Left renal pelvis (tissue), 4 donors: ENCODE results near the gene OSBPL7. TPM values are rescaled to one million over a fixed set of nuclear protein-coding genes. Genes with fewer than 3 reads are reported as not detected.

Experiments used
- DNase-seq, 4 donors: peaks; one replicate each; pipeline ENCODE4 v3.0.0-alpha.2; 2013; ENCODE audit warnings: low read depth in 4 of 4, low spot score in 3 of 4
- polyA plus RNA-seq, 4 donors: library from polyadenylated mRNA; unstranded; fragments of 120-200 nt; gene quantifications; one replicate each; pipeline ENCODE4 v1.2.1, GENCODE V29; 2013; ENCODE audit not compliant: insufficient read length in 4 of 4

OSBPL7 gene, protein sequence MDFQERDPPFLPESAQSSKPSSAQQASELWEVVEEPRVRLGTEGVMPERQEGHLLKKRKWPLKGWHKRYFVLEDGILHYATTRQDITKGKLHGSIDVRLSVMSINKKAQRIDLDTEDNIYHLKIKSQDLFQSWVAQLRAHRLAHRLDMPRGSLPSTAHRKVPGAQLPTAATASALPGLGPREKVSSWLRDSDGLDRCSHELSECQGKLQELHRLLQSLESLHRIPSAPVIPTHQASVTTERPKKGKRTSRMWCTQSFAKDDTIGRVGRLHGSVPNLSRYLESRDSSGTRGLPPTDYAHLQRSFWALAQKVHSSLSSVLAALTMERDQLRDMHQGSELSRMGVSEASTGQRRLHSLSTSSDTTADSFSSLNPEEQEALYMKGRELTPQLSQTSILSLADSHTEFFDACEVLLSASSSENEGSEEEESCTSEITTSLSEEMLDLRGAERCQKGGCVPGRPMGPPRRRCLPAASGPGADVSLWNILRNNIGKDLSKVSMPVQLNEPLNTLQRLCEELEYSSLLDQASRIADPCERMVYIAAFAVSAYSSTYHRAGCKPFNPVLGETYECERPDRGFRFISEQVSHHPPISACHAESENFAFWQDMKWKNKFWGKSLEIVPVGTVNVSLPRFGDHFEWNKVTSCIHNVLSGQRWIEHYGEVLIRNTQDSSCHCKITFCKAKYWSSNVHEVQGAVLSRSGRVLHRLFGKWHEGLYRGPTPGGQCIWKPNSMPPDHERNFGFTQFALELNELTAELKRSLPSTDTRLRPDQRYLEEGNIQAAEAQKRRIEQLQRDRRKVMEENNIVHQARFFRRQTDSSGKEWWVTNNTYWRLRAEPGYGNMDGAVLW
- 10 to 100 TPM; 11.9 to 16.3 (median 12.3) TPM for polyA plus RNA-seq

DNA sequence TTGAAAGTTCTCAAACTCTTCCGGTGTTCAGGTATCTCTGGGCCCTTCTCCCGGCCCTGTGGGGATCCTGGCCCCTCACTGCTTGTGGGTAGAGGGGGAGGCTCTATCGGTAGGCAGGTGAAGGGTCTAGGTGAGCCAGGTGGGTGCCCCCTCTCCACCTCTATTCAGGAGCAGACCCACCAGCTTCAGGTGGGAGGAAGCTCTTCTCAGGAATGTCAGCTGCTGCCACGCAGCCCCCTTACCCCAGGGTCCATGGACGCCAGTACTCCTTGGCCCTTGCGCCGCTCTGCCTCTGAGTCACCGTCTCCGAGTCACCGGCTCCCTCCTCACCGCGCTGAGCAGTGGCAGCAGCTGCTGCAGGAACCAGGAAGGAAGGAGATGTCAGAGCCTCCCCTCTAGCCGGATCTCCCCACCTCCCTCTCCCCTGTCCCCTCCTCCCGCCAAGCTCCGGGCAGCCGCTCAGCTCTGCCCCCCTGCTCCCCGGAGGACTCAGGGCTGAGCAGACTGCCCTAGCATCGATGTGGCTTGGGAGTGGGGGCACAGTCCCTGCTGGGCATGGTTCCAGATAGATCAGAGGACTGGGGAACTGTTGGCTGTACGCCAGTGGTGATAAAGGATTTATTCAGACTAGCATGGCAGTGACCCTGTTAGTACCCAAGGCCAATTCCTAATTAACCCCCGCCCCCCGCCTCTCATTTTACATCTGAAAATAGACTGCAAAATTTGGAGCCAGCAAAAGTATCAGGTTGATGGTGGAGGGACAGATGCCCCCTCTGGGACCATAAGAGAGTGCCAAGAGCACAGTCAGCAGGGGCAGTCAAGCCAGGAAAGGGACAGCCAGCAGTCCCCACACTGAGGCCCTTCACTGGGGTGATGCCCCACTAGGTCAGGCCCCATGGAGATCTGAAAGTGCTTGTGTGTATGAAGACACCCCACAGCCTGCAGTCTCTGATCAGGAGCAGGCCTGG, at the start of gene OSBPL7:
Gene OSBPL7, minus strand, starts transcription at position 371 of the 968 bp plus-strand sequence. CDS start 1,516 bp downstream, outside the sequence.
- peak in 2 of 4 donors; percentile 49 to 60 for DNase-seq

DNA sequence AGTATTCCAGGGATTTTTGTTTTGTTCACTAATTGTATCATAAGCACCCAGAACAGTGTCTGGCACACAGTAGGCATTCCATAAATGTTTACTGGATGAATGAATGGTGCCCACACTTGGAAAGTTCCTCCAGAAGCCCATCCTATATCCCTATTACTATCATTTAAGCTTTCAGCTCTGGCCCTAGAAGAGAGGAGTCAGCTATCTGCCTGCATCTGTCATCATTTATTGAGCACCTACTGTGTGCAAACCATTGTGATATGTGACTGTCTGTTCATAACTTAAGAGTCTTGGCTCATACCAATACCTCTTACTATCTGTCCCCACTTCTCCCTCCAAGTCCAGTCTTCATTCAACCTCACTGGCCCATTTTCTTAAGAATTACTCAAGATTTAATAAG, 49.5 kb upstream of the OSBPL7 start:
- DNase-seq = no peak

GRCh38 chr17:47870056-47870455, 48.5 kb upstream of the OSBPL7 start:
- DNase-seq = no peak

DNA sequence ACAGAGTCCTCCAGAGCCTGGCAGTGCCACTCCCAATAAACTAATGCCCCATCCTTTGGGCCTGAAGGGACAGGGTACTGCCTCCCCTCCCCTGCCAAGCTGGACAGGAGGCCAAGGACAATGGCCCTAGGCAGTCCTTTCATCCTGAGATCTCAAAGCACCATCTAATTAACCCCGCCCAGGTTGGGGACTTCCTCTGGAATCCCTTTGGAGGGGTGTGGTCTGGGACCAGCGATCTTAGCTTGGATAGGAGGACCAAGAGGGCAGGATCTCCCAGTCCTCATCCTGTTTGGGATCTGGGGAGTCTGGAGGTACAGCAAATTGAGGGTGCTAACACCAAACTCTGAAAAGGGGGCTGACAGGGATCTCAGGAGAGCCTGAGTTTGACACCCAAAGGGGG, 47.5 kb upstream of the OSBPL7 start:
- DNase-seq = no peak

DNA sequence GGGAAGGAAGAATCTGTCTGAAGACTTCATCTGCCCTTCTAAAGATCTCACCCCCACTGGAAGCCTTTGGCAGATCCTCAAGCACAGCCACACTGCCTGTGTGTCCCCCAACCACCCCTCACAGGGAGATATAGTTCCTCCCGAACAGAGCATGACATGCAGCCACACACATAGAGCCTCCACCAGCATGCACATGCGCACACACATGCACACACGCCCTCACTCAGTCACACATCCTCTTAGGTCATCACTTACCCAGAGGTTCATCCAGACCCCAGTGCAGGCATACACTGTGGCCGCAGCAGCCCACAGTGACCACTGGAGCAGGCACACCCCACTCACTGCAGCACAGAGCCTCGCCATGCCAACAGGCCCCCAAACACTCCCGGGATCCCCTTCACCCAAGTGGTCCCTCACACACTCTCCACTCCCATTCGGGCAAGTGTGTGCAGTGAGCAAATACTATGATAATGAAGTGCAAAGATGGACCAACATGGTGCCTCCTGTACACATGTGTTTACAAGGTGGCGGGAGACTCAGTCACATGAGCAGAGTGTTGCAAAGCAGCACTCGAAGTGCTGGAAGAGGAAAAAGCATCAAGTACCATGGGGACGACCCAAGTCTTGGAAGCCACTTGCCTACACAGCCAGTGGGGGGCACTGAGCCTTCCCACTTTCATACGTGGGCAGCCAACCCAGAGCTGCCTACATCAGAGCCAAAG, 46.4 kb upstream of the OSBPL7 start:
- DNase-seq = no peak

GRCh38 chr17:47866941-47867340, 45.3 kb upstream of the OSBPL7 start:
- DNase-seq = no peak

DNA sequence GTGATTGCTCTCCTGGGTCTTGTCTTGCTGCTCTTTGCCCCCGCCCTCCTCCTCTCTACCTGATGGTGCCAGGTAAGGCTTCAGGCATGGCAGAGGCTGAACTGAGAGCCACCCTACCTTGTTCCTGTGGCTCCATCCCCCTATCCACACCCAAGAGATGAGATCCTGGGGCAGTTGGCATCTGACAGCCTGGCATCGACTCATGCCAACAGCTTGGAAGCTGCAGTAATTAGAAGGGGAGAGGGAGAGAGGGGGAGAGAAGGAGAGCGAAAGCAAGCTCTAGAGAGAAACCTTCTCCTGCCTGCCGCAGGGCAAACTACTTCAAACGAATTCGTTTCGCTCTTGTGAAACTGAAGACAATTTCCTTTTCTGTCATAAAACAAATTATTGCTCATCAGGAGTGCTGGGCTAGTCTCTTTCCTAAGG, 43.2 kb upstream of the OSBPL7 start:
- no peak for DNase-seq

DNA sequence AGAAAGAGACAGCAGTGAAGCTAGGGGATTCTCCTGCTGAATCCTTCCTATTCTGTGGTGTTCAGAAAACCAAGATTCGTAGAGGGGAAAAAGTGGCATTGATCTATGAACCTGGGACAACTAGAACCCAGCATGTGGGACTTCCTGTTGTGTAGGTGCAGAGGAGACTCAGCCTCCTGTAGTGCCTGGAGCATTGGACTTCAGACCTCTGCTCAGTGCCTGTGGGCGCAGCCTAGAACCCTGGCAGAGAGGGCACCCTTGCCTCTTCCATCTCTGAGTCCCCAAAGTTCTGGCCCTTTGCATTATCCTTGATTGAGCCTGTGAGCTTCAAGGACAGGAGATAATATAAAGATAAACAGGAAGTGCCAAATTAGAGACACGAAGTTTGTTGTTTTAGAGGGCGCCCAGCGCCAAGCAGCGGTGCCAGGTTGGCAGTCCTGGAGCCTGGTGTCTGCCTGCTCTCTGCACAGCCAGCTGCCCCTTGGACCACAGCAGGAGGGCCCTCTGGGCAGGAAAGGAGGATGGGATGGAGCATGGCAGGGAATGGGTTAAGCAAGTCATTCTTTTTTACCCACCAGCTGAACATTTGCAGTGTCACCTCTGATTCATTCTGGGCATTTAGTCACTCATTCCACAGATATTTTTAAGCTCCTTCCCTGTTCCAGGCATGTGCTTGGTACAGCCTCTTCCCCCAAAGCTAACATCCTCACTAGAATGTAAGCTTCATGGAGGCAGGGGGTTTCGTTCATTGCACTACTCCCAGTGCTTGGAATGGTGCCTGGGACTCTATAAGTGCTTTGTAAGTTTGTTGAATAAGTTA, 41.2 kb upstream of the OSBPL7 start:
- DNase-seq = no peak

DNA sequence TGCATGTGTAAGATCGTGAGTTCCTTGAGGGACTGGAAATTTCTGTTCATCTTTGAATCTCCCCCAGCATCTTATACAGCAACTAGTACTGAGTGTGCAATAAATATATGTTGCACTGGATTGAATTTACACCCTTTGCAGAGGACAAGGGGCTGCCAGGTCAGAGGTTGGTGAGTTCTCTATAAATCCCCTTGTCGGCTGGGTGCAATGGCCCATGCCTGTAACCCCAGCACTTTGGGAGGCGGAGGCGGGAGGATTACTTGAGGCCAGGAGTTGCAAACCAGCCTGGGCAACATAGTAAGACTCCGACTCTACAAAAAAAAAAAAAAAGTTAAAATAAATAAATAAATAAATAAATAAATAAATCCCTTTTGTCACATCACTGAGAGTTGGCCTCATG, 38.8 kb upstream of the OSBPL7 start:
- DNase-seq = no peak

DNA sequence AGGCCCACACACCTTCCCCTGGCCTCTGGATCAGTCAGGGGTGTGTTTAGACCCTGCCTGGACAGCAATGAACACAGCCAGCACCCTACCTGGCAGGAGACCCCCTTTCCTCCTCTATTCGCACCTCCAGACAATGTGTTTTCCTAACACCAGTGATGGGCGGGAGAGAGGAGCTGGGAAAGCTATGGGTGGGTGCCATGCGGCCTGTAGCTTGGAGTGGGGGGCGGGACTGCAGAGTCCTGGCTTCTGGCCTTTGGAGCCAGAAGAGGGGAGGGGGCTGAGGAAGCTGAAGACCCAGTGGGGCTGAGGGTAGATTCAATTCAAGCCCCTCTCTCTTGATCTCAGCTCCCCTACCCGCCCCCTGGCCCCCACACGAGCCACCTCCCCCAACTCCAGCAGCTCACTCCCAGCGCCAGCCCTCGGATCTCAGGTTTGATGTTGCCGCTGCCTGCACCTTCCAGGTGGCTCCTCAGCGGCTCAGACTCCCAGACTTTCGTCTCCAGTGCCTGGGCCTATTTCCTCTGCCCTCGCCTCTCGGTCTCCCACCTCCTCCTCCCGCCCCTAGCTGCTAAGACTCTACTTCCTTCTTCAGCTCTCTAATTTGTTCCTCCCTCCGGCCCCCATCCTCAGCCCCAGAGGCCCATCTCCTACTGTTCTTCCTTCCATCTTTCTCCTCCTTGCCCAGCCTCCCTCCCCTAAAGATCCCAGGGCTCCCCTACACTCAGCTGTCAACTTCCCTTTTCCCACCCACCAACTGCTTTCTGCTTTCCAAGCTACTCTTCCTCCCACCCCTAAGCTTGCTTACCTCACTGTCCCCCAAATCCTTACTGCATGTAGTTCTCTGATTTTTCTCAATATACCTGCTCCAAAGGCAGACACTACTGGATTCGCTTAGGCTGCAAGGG, 36.2 kb upstream of the OSBPL7 start:
- DNase-seq = no peak

DNA sequence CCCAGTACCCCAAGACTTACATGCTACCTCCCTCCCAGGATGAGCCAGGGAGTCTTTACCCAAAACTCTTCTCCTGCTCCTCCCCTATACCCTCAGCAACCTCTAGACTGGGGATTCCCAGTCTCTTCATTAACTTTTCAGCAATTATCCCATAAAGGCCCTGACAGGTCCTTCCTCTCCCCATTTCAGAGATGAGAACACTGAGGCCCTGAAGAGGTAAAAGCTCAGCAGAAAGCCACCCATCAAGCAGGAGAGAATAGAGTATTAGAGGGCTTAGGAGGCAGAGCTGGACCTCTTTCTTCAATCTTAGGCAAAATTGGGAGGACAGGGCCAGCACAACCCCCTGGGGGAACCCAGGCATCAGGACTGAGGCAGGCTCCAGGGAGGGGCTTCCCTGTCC, 35.2 kb upstream of the OSBPL7 start:
- DNase-seq = no peak

DNA sequence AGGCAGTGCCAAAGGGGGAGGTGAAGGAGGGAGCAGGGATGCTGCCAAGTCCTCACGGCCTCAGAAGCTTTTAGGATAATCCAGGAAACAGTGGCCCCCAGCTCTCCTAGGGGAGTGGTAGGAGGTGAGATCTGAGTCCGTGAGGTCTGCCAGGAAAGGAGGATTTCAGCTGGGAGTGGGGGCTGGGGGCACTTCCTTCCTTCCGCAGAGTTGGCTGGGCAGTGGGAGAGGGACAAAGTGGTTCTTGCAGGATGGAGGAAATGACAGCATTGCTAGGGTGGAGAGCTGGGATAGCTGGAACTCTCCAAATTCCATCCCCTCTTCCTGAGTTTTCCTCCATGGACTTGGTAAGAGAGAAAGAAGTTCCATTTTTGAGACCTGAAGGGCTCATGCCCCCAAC, 34.1 kb upstream of the OSBPL7 start:
- no peak for DNase-seq

DNA sequence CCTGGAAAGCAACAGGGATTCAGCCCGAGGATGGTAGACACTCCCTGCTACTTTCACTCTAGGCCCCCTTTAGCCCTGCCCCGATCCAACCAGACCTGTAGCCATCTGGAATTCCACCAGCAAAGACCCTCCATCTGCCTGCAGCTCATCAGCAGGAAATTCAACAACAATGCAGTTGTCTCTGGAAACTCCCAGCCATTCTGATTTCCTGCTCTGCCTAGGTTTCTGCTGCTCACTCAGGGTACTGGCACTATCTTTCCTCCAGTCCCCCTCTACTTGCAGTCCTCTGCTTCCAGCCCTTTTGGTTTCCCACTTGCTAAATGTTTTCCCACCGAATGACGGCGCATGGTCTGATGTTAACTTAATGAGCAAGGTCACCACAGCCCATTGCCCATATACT, 32.0 kb upstream of the OSBPL7 start:
- DNase-seq = no peak

GRCh38 chr17:47852113-47852949, 30.7 kb upstream of the OSBPL7 start:
- no peak for DNase-seq

- DNase-seq = no peak
Measured at GRCh38 chr17:47851764-47852112, 30.1 kb upstream of the OSBPL7 start.

- DNase-seq = no peak
Measured at GRCh38 chr17:47850692-47851573, 29.3 kb upstream of the OSBPL7 start, which contains the start of gene SP6. SP6 (minus strand) TSS chr17:47851163; CDS start chr17:47848429, 2,734 bp downstream.
